OCI-LY7 (cell line): ENCODE results near the gene TTC34. TPM values are rescaled to one million over a fixed set of nuclear protein-coding genes. Genes with fewer than 3 reads are reported as not detected.

ENCODE experiments used
- BruUV-seq: library from RNA; stranded (reverse); fragments of 400-500 nt; replicated peaks from 2 replicates; lab custom pipeline; 2021; lab: Mats Ljungman, UMichigan
- CTCF ChIA-PET: fragments of 300-600 bp; sonication (Branson Sonifier 250); formaldehyde crosslinking; loops from one replicate; lab custom pipeline; 2022; ENCODE audit warnings: antibody characterized with exemption; ENCODE audit not compliant: unreplicated experiment; lab: Charles Lee
- POLR2A ChIA-PET: fragments of 300-600 bp; sonication (Branson Sonifier 250); formaldehyde crosslinking; loops from one replicate; lab custom pipeline; 2022; ENCODE audit warnings: antibody characterized with exemption; lab: Charles Lee
- DNase-seq: peaks from one replicate; pipeline ENCODE4 v3.0.0-alpha.2; 2015; ENCODE audit warnings: low spot score
- H2AFZ ChIP-seq: fragments of 200-600 bp; sonication (generic), shearing (Covaris generic); 2 replicates; pipeline ENCODE4 v1.6.1; 2014; ENCODE audit warnings: mild to moderate bottlenecking, antibody characterized with exemption, low read length, moderate library complexity
- H3K27ac ChIP-seq: fragments of 200-600 bp; sonication (generic); 2 replicates; pipeline ENCODE4 v1.5.1; 2014; ENCODE audit warnings: mixed run types, low read depth, mild to moderate bottlenecking, moderate library complexity, low read length, inconsistent platforms; ENCODE audit not compliant: poor library complexity, severe bottlenecking
- H3K36me3 ChIP-seq: fragments of 200-600 bp; sonication (generic); 2 replicates; pipeline ENCODE4 v1.6.1; 2014; ENCODE audit warnings: mild to moderate bottlenecking, antibody characterized with exemption, low read length, moderate library complexity, mixed read lengths; ENCODE audit not compliant: insufficient read depth
- H3K4me1 ChIP-seq: fragments of 200-600 bp; sonication (generic); 2 replicates; pipeline ENCODE4 v1.5.1; 2014; ENCODE audit warnings: mild to moderate bottlenecking, low read length; ENCODE audit not compliant: insufficient read depth, poor library complexity, severe bottlenecking
- H3K4me2 ChIP-seq: fragments of 200-600 bp; sonication (generic); 2 replicates; pipeline ENCODE4 v1.6.1; 2014; ENCODE audit warnings: mild to moderate bottlenecking, low read length
- H3K4me3 ChIP-seq: fragments of 200-600 bp; sonication (generic); 2 replicates; pipeline ENCODE4 v1.5.1; 2014; ENCODE audit warnings: mild to moderate bottlenecking, low read depth, low read length; ENCODE audit not compliant: poor library complexity, severe bottlenecking
- H3K79me2 ChIP-seq: fragments of 200-600 bp; sonication (generic); 2 replicates; pipeline ENCODE4 v1.6.1; 2016; ENCODE audit warnings: low read depth, mild to moderate bottlenecking, low read length, moderate library complexity, mixed read lengths; ENCODE audit not compliant: insufficient read depth
- H3K9me2 ChIP-seq: fragments of 200-600 bp; sonication (generic); 2 replicates; pipeline ENCODE4 v1.6.1; 2016; ENCODE audit warnings: mild to moderate bottlenecking, low read length, mixed read lengths; ENCODE audit not compliant: insufficient read depth
- H3K9me3 ChIP-seq: fragments of 200-600 bp; sonication (generic); 2 replicates; pipeline ENCODE4 v1.6.1; 2014; ENCODE audit warnings: mild to moderate bottlenecking, mixed run types, low read length, mixed read lengths
- H4K20me1 ChIP-seq: fragments of 200-600 bp; sonication (generic); 2 replicates; pipeline ENCODE4 v1.6.1; 2014; ENCODE audit warnings: mild to moderate bottlenecking, antibody characterized with exemption, low read length, moderate library complexity, mixed read lengths; ENCODE audit not compliant: insufficient read depth
- EZH2phosphoT487 ChIP-seq: fragments of 200-600 bp; sonication (generic); IDR thresholded peaks from 2 replicates; pipeline ENCODE4 v1.6.1; 2018; ENCODE audit warnings: low read depth, borderline replicate concordance, mild to moderate bottlenecking, mixed run types, antibody characterized with exemption, low read length, moderate library complexity, mixed read lengths
- intact Hi-C: fragments of 100-400 bp; cut with micrococcal nuclease; formaldehyde crosslinking; loops from one replicate; pipeline ENCODE4 v1.10.0; 2022; ENCODE audit not compliant: unreplicated experiment
- total RNA-seq, 2 experiments: library from RNA; depleted of rRNA in 1 of 2; stranded (reverse); fragments of >200 nt in 1 of 2; shearing (Covaris generic) in 1 of 2; gene quantifications; 2 replicates each; pipeline ENCODE4 v1.2.3, GENCODE V29; 2014 to 2022
- TF ChIP-seq, protein P1 (sequence below): fragments of 200-600 bp; sonication (generic); conservative IDR thresholded peaks from 2 replicates; pipeline ENCODE4 v1.5.1; 2014; ENCODE audit warnings: mild to moderate bottlenecking, antibody characterized with exemption, low read length, moderate library complexity, mixed read lengths

Gene TTC34
- total RNA-seq, 2 experiments from 2014 or later, result 1.1 to 2.2 TPM

- ChIA-PET POLR2A (no interaction called here), CTCF (no interaction called here)
- intact Hi-C loops, result no loop called here
- Histone ChIP-seq H3K27ac (no peak overlapping the region), H3K9me2 (no peaks in the 10 kb centered on the region), H2AFZ (no peak overlapping the region), H4K20me1 (no peaks in the 10 kb centered on the region), H3K79me2 (no peaks in the 10 kb centered on the region), H3K4me2 (no peak overlapping the region), H3K36me3 (no peaks in the 10 kb centered on the region), H3K4me1 (no peaks in the 10 kb centered on the region), H3K9me3 (0 out of 2 replicates have a peak, but pooled peaks cover 5% of the 10 kb centered on the region), H3K4me3 (no peak overlapping the region)
- no TSS peak for BruUV-seq
- DNase-seq, result no peak
- TF ChIP-seq EZH2phosphoT487, result no peak
- TF ChIP-seq, protein P1, sequence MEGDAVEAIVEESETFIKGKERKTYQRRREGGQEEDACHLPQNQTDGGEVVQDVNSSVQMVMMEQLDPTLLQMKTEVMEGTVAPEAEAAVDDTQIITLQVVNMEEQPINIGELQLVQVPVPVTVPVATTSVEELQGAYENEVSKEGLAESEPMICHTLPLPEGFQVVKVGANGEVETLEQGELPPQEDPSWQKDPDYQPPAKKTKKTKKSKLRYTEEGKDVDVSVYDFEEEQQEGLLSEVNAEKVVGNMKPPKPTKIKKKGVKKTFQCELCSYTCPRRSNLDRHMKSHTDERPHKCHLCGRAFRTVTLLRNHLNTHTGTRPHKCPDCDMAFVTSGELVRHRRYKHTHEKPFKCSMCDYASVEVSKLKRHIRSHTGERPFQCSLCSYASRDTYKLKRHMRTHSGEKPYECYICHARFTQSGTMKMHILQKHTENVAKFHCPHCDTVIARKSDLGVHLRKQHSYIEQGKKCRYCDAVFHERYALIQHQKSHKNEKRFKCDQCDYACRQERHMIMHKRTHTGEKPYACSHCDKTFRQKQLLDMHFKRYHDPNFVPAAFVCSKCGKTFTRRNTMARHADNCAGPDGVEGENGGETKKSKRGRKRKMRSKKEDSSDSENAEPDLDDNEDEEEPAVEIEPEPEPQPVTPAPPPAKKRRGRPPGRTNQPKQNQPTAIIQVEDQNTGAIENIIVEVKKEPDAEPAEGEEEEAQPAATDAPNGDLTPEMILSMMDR, result no peak
These were observed 10.3 kb downstream of the TTC34 start for GRCh38 chr1:2791027-2791760.

DNA sequence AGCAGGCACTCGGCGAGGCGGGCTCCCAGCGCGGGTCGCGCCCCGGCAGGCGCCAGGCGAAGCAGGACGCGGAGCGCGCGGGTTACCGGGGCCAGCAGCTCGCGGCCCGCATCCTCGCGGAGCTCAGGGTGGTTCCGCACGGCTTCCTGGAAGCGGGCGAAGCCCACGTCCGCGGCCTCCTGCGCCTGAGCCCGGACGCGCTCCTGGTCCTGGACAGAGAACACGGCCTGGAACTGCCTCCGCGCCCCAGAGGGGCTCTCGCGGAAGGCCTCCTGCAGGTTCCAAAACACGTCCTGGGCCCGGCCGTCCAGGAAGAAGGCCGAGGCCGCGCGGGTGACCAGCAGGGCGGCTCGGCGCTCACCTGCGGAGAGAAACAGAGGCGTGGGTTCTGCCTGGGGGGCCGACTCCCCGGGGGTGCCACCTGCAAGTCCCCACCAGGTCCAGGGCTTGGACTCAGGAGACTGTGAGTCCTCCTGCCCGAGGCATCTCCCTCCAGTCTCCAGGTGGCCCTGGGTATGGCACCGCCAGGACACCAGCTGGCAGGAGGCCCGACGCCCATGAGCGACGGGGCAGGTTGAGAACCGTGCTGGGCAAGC lies 11.4 kb downstream of the TTC34 start:
- no peak overlapping the region for H3K4me2 ChIP-seq
- no peak overlapping the region for H3K4me3 ChIP-seq
- no peaks in the 10 kb centered on the region for H3K79me2 ChIP-seq
- ChIA-PET POLR2A (no interaction called here), CTCF (no interaction called here)
- H3K36me3 ChIP-seq, result no peaks in the 10 kb centered on the region
- TF ChIP-seq EZH2phosphoT487, result no peak
- TF ChIP-seq, protein P1, result no peak
- intact Hi-C loops, result no loop called here
- H4K20me1 ChIP-seq, result no peaks in the 10 kb centered on the region
- H3K9me3 ChIP-seq, result 0 out of 2 replicates have a peak, but pooled peaks cover 5% of the 10 kb centered on the region
- no peaks in the 10 kb centered on the region for H3K9me2 ChIP-seq
- H3K4me1 ChIP-seq, result no peaks in the 10 kb centered on the region
- no TSS peak for BruUV-seq
- no peak overlapping the region for H3K27ac ChIP-seq
- DNase-seq, result no peak
- no peak overlapping the region for H2AFZ ChIP-seq
